SK-MEL-5 (cell line): Measurements from ENCODE around the gene HOTAIR. TPM values are rescaled to one million over a fixed set of nuclear protein-coding genes. Genes with fewer than 3 reads are reported as not detected.

Experiments
- DNase-seq: peaks from one replicate; pipeline ENCODE4 v3.0.0-alpha.2; 2016; ENCODE audit warnings: low read depth, low spot score
- in situ Hi-C: cut with HindIII; loops from 2 replicates; pipeline ENCODE4 v1.10.0; 2016; ENCODE audit warnings: low sequenced_read_pairs, high pct_unique_total_duplicates, low pct_unique_long_range_greater_than_20kb
- total RNA-seq: library from RNA; depleted of rRNA; stranded (reverse); fragments of >200 nt; shearing (Covaris generic); gene quantifications from 2 replicates; pipeline ENCODE4 v1.2.3, GENCODE V29; 2014

HOTAIR gene
- total RNA-seq, 1 experiment from 2014 or later: not detected

DNA sequence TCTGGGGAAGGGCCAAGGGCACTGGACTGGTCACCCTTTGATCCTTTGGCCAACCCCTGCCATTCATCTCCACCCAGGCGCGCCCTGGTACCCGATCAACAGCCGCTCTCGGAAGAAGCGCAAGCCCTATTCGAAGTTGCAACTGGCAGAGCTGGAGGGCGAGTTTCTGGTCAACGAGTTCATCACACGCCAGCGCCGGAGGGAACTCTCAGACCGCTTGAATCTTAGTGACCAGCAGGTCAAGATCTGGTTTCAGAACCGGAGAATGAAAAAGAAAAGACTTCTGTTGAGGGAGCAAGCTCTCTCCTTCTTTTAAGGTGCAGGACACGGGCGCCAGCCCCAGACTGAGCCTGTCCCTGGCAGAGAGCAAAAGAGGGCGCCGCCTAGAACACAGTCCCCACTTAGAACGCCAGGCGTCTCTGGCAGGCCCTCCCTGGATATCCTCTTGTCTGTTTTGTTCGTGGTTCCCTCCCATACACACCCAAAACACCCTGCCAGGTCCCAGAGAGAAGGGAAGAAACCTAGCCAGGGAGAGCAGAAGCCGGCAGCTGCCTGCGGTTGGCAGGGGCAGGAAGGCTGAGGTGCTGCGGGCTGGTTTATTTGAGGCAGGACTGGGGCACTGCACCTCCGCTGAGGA is 18.4 kb downstream of the HOTAIR start:
- no peak for DNase-seq
- in situ Hi-C loops: no loop called here

DNA sequence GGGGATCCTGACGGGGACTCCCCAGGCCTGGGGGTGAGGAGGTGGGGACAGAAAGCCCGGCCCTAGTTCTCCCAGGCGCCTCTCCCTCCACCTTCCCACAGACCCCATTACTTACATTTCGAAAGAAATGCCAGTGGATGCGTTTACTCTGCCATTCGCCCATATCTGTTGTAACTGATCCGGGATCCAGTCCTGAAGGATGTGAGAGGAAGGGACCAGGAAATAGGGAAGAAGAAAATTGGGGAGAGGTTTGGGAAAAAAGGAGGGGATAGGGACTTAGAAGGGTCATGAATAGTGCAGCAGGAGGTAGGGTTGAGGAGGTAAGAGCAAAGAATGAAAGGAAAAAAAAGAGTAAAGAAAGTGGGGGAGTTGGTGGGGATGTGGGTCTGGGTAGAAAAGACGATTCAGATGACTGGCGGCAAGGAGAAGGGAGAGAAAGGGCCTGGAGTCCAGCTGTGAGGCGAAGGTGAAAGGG is 18.9 kb downstream of the HOTAIR start:
- no peak for DNase-seq
- in situ Hi-C loops: no loop called here

DNA sequence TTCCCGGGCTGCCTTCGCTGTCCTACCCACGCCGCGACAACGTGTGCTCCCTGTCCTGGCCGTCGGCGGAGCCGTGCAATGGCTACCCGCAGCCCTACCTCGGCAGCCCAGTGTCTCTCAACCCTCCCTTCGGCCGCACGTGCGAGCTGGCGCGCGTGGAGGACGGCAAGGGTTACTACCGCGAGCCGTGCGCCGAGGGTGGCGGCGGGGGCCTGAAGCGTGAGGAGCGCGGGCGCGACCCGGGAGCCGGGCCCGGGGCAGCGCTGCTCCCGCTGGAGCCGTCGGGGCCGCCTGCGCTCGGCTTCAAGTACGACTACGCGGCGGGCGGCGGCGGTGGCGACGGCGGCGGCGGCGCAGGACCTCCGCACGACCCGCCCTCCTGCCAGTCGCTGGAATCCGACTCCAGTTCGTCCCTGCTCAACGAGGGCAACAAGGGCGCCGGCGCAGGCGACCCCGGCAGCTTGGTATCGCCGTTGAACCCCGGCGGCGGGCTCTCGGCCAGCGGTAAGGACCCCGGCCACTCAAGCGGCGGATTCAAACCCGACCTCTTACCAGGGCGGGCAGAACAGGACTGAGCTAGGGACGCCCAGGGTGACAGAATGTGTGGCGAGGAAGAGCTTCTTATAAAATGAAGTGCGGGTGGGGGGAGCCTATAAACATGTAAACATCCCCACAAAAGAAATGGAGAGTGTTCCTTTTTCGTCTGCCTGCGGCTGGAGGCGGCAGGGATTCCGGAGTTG is 19.5 kb downstream of the HOTAIR start:
- in situ Hi-C loops: no loop called here
- DNase-seq: no peak

- no peak for DNase-seq
- in situ Hi-C loops: no loop called here
Measured at GRCh38 chr12:53954694-53955035, 20.1 kb downstream of the HOTAIR start, which contains the start of gene HOXC12. Gene HOXC12, plus strand, starts transcription at chr12:53954903. Its CDS starts 27 bp downstream, at chr12:53954930.

DNA sequence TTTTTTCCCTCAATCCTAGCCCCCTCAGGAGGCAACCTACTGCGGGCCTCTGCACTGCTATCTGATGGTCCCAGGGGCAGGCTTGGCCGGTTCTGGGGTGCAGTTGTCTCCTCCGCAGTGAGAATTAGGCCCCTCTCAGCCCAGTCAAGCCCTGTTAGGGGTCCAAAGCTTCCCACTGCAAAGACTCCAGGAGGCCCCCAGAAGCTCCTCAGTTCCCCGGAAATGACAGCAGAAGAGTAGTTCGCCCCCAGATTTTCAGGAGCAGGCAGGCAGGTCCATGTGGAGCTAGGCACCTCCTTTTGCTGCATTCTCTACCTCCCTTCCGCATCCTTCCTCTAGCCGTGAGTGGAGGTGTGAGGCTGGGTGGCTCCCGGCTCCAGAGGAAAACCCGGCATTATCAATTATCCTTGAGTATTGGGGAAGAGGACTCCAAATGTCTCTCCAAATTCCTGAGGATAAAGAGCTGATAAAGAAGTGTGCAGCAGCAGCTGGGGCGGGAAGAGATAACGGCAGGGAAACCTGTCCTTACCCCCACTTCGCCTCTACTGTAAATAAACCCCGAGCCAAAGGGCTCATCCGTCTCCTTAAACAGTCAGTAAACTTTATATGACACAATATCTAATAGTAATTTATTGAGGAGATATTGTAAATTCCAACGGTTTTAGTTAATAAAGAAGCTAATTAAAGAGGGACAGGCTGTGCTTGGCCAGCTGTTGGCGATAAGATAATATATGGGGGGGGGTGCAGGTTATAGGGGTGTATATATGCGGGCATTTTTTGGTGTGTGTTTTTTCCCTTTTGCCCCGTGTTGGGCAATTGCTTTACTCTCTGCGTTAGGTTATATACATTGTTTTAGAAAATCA is 20.7 kb downstream of the HOTAIR start:
- no peak for DNase-seq
- in situ Hi-C loops: no loop called here

DNA sequence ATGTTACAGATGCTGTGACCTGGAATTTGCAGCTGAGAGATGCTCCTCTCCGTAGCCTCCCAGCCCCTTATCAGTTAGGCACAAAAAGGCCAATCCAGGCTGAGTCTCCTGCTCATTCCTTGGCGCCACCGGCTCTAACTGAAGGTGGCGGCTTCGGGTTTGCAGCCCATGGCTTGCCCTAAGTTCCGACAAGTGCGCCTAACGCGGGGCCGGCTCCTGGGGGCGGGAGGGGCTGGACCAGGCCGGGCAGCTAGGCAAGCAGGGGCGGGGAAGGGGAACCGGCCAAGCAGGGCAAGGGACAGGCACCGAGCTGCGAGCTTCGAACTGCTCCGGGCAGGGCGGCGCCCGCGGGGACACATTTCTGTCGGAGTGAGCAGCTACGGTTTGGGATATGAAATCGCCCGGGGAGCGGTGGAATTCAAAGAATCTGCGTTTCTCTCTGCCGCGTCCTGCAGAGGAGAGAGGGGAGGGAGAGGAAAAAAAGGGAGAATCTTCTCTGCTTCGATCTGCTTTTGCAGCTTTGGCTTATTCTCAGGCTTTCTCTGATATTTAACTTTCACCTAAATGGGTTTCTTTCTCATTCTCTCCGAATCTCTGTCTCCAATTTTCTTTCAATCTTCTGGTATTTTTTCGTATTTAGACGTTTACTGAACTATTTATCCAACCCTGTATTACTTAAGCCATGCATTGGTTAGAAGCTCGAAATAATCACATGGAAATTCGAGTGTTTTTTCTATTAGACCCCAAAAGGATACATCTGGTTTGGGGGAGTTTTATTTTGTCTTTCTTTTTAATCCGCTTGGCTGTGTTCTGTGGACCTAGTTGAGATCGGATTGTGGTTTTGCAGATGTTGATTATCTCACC is 21.7 kb downstream of the HOTAIR start:
- peak; percentile 46 for DNase-seq
- in situ Hi-C loops: no loop called here

GRCh38 chr12:53952335-53952694 is 22.4 kb downstream of the HOTAIR start:
- no peak for DNase-seq

DNA sequence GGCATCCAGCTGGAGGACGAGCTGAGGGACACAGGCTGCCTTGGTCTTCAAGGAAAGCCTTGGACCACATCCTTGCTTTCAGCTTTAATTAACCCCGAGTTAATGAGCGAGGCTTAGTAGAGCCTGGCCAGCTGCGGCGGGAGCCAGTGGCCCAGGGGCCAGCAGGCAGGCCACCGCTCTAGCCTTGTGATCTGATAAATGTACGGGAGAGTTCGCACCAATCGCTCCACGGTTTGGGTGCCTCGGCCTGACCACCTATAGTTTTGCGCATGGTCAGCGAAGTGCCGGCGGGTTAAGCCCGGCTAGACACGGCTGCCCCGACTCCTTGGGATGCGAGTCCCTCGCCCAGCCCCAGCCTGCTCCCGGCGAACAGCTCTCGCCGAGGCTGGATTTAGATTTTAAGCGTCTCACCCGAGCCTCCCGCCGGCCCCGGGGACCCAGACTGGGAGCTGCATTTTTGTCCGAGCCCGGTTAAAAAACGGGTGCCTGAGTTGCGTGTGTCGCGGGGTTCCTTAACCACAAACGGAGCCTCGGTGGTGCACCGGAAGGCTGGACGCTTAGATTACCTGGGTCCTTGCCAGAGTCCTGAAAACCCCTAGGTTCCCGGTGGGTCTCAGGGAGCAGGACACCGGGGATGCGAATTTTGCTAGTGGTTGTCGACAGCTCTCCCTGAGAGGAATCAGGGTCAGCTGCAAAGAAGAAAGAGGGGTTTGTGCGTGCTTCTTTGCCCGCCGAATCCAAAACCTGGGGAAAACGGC is 23.0 kb downstream of the HOTAIR start:
- in situ Hi-C loops: no loop called here
- no peak for DNase-seq

More at GRCh38 chr12:53952335-53952694, 22.4 kb downstream of the HOTAIR start:
- in situ Hi-C loops: no loop called here

DNA sequence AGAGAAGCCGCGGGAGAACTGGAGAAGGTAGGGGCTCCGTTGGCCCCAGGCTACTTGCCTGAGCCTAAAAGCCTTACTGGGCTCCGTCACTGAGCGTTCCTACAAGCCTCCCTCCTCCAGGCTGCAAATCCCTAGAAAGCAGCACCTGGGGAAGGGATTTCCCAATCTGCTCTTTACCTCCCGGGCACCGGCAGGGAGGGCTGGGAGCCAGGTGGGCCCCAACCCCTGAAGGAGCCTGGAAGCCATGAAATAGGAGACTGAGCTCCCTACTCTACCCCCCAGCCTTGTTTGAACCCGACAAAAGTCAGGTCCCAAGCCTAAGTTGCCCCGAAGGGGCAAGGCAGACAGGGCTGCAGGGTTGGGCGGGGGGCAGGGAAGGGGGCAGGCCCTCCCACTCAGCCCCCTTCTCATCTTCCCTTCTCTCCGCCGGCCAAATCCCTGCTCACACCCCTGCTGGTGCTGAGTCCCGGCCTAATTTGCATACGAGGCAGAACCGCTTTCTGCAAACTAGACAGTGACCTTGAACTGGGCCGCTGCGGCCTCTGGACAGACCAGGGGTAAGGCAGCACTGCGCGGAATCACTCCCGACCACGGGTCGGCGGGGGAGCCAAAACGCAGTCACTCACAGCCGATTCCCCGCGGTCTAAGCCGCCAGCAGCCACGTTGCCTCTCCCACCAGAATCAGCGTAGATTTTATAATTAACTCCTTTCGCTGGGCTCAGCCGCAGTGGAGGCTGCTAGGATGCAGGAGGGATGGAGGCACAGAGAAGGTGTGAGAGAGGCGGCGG is 23.8 kb downstream of the HOTAIR start:
- no peak for DNase-seq

DNA sequence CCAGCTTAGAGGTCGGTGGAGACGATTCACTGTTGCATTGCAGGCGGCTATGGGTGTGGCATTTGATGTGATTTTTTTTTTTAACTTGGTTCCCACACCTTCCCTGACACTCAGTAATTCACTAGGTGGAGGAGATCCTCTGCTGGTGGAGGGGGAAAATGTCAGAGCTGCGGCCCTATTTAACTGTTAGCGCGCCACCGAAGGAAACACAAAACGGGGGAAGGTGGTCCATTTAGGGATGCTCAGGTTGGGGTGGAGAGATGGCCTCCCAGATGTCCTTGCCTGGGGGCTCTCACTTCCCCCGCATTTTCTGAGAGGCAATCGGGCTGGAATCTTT is 24.3 kb downstream of the HOTAIR start:
- DNase-seq: peak; percentile 3
- in situ Hi-C loops: no loop called here

More for the DNA sequence above, 23.8 kb downstream of the HOTAIR start:
- in situ Hi-C loops: no loop called here

GRCh38 chr12:53949631-53950436 is 24.9 kb downstream of the HOTAIR start:
- in situ Hi-C loops: no loop called here

DNA sequence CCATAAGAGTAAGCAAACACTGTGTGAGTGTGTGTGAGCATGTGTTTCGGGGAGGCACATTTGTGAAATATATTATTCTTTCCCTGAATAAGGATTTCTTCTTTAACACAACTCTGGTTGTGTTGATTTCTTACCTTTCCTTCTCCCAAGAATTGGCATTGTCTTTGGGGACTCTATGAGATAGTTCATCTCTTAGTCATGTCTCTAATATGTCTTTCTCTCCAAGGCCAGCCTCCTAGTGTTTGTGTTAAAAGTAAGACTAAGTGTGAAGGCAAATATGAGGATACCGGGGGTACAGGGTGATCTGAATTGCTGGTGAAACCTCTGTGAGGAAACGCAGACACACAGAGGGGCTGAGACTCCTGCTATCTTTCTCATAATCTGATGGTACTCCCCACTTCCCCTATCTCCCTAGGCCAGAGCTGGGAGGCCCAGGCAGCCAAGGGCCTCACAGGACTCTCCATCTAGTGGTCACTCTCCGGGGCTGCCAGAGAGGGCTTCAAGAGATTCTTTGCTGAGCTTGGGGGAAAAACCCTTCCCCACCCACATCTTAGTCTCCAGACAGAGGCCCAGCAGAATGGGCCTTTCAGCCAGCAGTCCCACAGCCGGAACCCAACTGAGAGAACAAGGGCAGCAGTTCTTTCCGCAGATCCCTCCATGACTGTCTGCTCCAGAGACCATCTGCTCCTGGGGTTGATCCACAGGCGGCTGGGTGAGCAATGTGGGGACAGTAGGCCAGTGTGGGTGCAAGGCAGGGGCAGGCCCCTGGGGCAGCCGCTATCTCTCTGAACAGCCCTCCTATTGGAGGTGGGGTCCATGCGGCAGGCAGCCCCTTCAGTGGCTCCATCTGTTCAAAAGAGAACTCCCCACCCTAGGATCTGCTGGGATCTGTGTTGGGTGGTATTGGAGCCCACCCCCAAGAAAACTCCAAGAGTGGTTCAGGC is 25.8 kb downstream of the HOTAIR start:
- in situ Hi-C loops: no loop called here
- peak; percentile 68 for DNase-seq

More at GRCh38 chr12:53949631-53950436, 24.9 kb downstream of the HOTAIR start:
- DNase-seq: no peak

GRCh38 chr12:53947743-53948142 is 27.0 kb downstream of the HOTAIR start:
- in situ Hi-C loops: no loop called here
- no peak for DNase-seq
